Neural cell (in vitro differentiated cells): ENCODE data around the gene MRPS10. TPM values are rescaled to one million over a fixed set of nuclear protein-coding genes. Genes with fewer than 3 reads are reported as not detected.

ENCODE experiments used
- H2AFZ ChIP-seq: fragments of 200-600, 300-800 bp; sonication (generic), shearing (Covaris generic); 2 replicates; pipeline ENCODE4 v1.6.0; 2014; ENCODE audit warnings: low read depth, mild to moderate bottlenecking, antibody characterized with exemption, low read length, moderate library complexity
- H3F3A ChIP-seq: fragments of 200-600 bp; shearing (Covaris generic); 2 replicates; pipeline ENCODE4 v1.6.1; 2016; ENCODE audit warnings: mild to moderate bottlenecking, moderate library complexity, mixed read lengths, antibody characterized with exemption, low read length; ENCODE audit not compliant: insufficient read depth, poor library complexity, severe bottlenecking
- H3K27ac ChIP-seq: fragments of 200-600, 300-800 bp; sonication (generic), shearing (Covaris generic); 2 replicates; pipeline ENCODE4 v1.5.1; 2014; ENCODE audit warnings: mild to moderate bottlenecking, low read length, moderate library complexity
- H3K27me3 ChIP-seq: fragments of 300-800, 200-600 bp; sonication (generic), shearing (Covaris generic); 2 replicates; pipeline ENCODE4 v1.6.0; 2014; ENCODE audit warnings: mild to moderate bottlenecking, low read depth, low read length, moderate library complexity; ENCODE audit not compliant: insufficient read depth
- H3K36me3 ChIP-seq: fragments of 300-800, 200-600 bp; sonication (generic), shearing (Covaris generic); 2 replicates; pipeline ENCODE4 v1.5.1; 2014; ENCODE audit warnings: mild to moderate bottlenecking, antibody characterized with exemption, low read length, moderate library complexity; ENCODE audit not compliant: insufficient read depth
- H3K4me2 ChIP-seq: fragments of 300-800, 200-600 bp; sonication (generic), shearing (Covaris generic); 2 replicates; pipeline ENCODE4 v1.6.0; 2014; ENCODE audit warnings: mild to moderate bottlenecking, low read length
- H3K4me3 ChIP-seq: fragments of 300-800, 200-600 bp; sonication (generic), shearing (Covaris generic); 2 replicates; pipeline ENCODE4 v1.5.1; 2014; ENCODE audit warnings: mild to moderate bottlenecking, low read length, moderate library complexity
- H3K79me2 ChIP-seq: fragments of 200-600 bp; shearing (Covaris generic); replicated peaks from 2 replicates; pipeline ENCODE4 v1.6.0; 2014; ENCODE audit warnings: mild to moderate bottlenecking, low read length, moderate library complexity; ENCODE audit not compliant: insufficient read depth
- H3K9ac ChIP-seq: fragments of 300-800, 200-600 bp; sonication (generic), shearing (Covaris generic); 2 replicates; pipeline ENCODE4 v1.6.1; 2016; ENCODE audit warnings: mild to moderate bottlenecking, low read length, mixed read lengths
- H3K9me2 ChIP-seq: fragments of 200-600 bp; shearing (Covaris generic); 2 replicates; pipeline ENCODE4 v1.6.1; 2016; ENCODE audit warnings: mild to moderate bottlenecking, low read length, mixed read lengths; ENCODE audit not compliant: insufficient read depth
- H3K9me3 ChIP-seq: fragments of 200-600, 300-800 bp; sonication (generic), shearing (Covaris generic); 2 replicates; pipeline ENCODE4 v1.6.1; 2016; ENCODE audit warnings: mild to moderate bottlenecking, mixed run types, low read length, moderate library complexity, mixed read lengths
- H4K20me1 ChIP-seq: fragments of 200-600 bp; shearing (Covaris generic); 2 replicates; pipeline ENCODE4 v1.6.1; 2016; ENCODE audit warnings: mild to moderate bottlenecking, mixed run types; ENCODE audit not compliant: insufficient read depth
- CTCF ChIP-seq: fragments of 450-650 bp; IDR thresholded peaks from 2 replicates; pipeline ENCODE4 v1.5.1; 2014; ENCODE audit warnings: antibody characterized with exemption, mild to moderate bottlenecking, moderate library complexity; ENCODE audit not compliant: poor library complexity, severe bottlenecking
- EP300 ChIP-seq: fragments of 450-650 bp; conservative IDR thresholded peaks from 2 replicates; pipeline ENCODE4 v1.6.1; 2014; ENCODE audit warnings: antibody characterized with exemption, mild to moderate bottlenecking, moderate library complexity; ENCODE audit not compliant: poor library complexity, severe bottlenecking
- EZH2 ChIP-seq: fragments of 200-600, 300-800 bp; shearing (Covaris generic), sonication (generic); IDR thresholded peaks from 2 replicates; pipeline ENCODE4 v1.6.1; 2014; ENCODE audit warnings: antibody characterized with exemption, low read length, borderline replicate concordance, mild to moderate bottlenecking; ENCODE audit not compliant: insufficient read depth, poor library complexity, severe bottlenecking
- MXI1 ChIP-seq: fragments of 450-650 bp; conservative IDR thresholded peaks from 2 replicates; pipeline ENCODE4 v1.6.1; 2014; ENCODE audit warnings: antibody characterized with exemption, mild to moderate bottlenecking; ENCODE audit not compliant: poor library complexity, severe bottlenecking
- POLR2AphosphoS5 ChIP-seq: IDR thresholded peaks from 2 replicates; pipeline ENCODE4 v1.6.1; 2012
- RAD21 ChIP-seq: fragments of 450-650 bp; conservative IDR thresholded peaks from 2 replicates; pipeline ENCODE4 v1.6.1; 2014; ENCODE audit warnings: antibody characterized with exemption, mild to moderate bottlenecking, moderate library complexity
- REST ChIP-seq: IDR thresholded peaks from 2 replicates; pipeline ENCODE4 v1.6.1; 2012; ENCODE audit warnings: borderline replicate concordance
- SMC3 ChIP-seq: fragments of 450-650 bp; conservative IDR thresholded peaks from 2 replicates; pipeline ENCODE4 v1.6.1; 2014; ENCODE audit warnings: antibody characterized with exemption, mild to moderate bottlenecking, moderate library complexity; ENCODE audit not compliant: poor library complexity
- TAF1 ChIP-seq: IDR thresholded peaks from 2 replicates; pipeline ENCODE4 v1.6.1; 2012; ENCODE audit warnings: low read depth
- polyA plus RNA-seq: library from polyadenylated mRNA; depleted of rRNA; stranded (reverse); fragments of >200 nt; gene quantifications from 2 replicates; pipeline ENCODE4 v1.2.3, GENCODE V29; 2014

Gene MRPS10
- polyA plus RNA-seq, 1 donor from 2014 or later = 37.4 TPM

GRCh38 chr6:42190554-42191183, 27.0 kb downstream of the MRPS10 start:
- Histone ChIP-seq H3K36me3 (no peaks in the 10 kb centered on the region), H3K9me3 (no peaks in the 10 kb centered on the region), H2AFZ (no peak overlapping the region), H3F3A (no peaks in the 10 kb centered on the region), H3K9ac (no peak overlapping the region), H3K4me3 (no peak overlapping the region), H3K79me2 (no peaks in the 10 kb centered on the region), H3K27ac (no peak overlapping the region), H3K4me2 (no peak overlapping the region), H3K9me2 (no peaks in the 10 kb centered on the region), H3K27me3 (no peaks in the 10 kb centered on the region), H4K20me1 (no peaks in the 10 kb centered on the region)
- no peak for TF ChIP-seq TAF1
- no peak for TF ChIP-seq EP300
- no peak for TF ChIP-seq RAD21
- TF ChIP-seq MXI1 = no peak
- TF ChIP-seq SMC3 = no peak
- TF ChIP-seq POLR2AphosphoS5 = no peak
- no peak for TF ChIP-seq CTCF

- H3K4me3 ChIP-seq = no peak overlapping the region
Measured at GRCh38 chr6:42188406-42188805, 29.3 kb downstream of the MRPS10 start.

More at GRCh38 chr6:42188406-42188805, 29.3 kb downstream of the MRPS10 start:
- Histone ChIP-seq H3K9ac (no peak overlapping the region), H3K79me2 (no peaks in the 10 kb centered on the region), H3K27me3 (no peaks in the 10 kb centered on the region), H4K20me1 (no peaks in the 10 kb centered on the region), H3K36me3 (no peaks in the 10 kb centered on the region), H2AFZ (no peak overlapping the region), H3K9me2 (no peaks in the 10 kb centered on the region), H3F3A (no peaks in the 10 kb centered on the region), H3K4me2 (no peak overlapping the region), H3K9me3 (no peaks in the 10 kb centered on the region), H3K27ac (no peak overlapping the region)
- TF ChIP-seq EP300 (no peak), EZH2 (no peak), TAF1 (no peak), MXI1 (no peak), REST (no peak), CTCF (no peak), RAD21 (no peak), SMC3 (no peak), POLR2AphosphoS5 (no peak)
